Natural killer cell treated with Interleukin-12 subunit alpha and Interleukin-12 subunit beta and Interleukin-15 and Interleukin-18, amount 100 ng/mL, for 72 hours (primary cell): ENCODE measurements around the gene KCNQ1. TPM values are rescaled to one million over a fixed set of nuclear protein-coding genes. Genes with fewer than 3 reads are reported as not detected.

Source experiments
- ATAC-seq, 2 donors: fragments of 150-1000 bp; cut with Tn5 transposase in 1 of 2; sonication (Bioruptor Pico), chemical (Tn5 transposase) in 1 of 2; 2 replicates each; pipeline ENCODE4 v1.10.0; 2021
- DNase-seq: peaks from one replicate; pipeline ENCODE4 v3.0.0; 2022; ENCODE audit warnings: low spot score
- H3K27ac Mint-ChIP-seq, 2 donors: 1 replicate in 1 of 2; 2 replicates in 1 of 2; pipeline ENCODE4 v1.8.0; 2022; ENCODE audit warnings: mixed read lengths in 2 of 2, mild to moderate bottlenecking in 1 of 2, moderate library complexity in 1 of 2
- H3K27me3 Mint-ChIP-seq, 2 donors: 1 replicate in 1 of 2; 2 replicates in 1 of 2; pipeline ENCODE4 v1.8.0; 2022; ENCODE audit warnings: mixed read lengths in 2 of 2
- H3K36me3 Mint-ChIP-seq: one replicate; pipeline ENCODE4 v1.8.0; 2022; ENCODE audit warnings: mixed read lengths
- H3K4me1 Mint-ChIP-seq, 2 donors: 1 replicate in 1 of 2; 2 replicates in 1 of 2; pipeline ENCODE4 v1.8.0; 2022; ENCODE audit warnings: low read depth in 2 of 2, mixed read lengths in 2 of 2, mild to moderate bottlenecking in 1 of 2
- H3K4me3 Mint-ChIP-seq: one replicate; pipeline ENCODE4 v1.8.0; 2022; ENCODE audit warnings: mixed read lengths
- H3K9me3 Mint-ChIP-seq: 2 replicates; pipeline ENCODE4 v1.8.0; 2022; ENCODE audit warnings: mixed read lengths
- total RNA-seq, 2 donors: library from RNA; stranded (reverse); gene quantifications; one replicate each; pipeline ENCODE4 v1.2.3, GENCODE V29; 2022

The KCNQ1 gene
- total RNA-seq, 2 donors from 2014 or later, result 0.19 to 1.4 TPM

GRCh38 chr11:2534957-2535672 lies 90.3 kb downstream of the KCNQ1 start:
- H3K27me3 Mint-ChIP-seq, result peaks cover 0 to 6% of the 10 kb centered on the region in 2 donors
- H3K4me3 Mint-ChIP-seq, result no peak overlapping the region
- no peak for ATAC-seq
- peak; percentile 49 for DNase-seq
- no peak overlapping the region for H3K27ac Mint-ChIP-seq
- H3K36me3 Mint-ChIP-seq, result no peaks in the 10 kb centered on the region
- peaks cover 14 to 15% of the 10 kb centered on the region in 2 donors for H3K4me1 Mint-ChIP-seq
- no peaks in the 10 kb centered on the region for H3K9me3 Mint-ChIP-seq

- ATAC-seq, result no peak
- Mint-ChIP-seq H3K27me3 (peaks cover 0 to 2% of the 10 kb centered on the region in 2 donors), H3K36me3 (no peaks in the 10 kb centered on the region), H3K9me3 (no peaks in the 10 kb centered on the region), H3K4me1 (peaks cover 14 to 15% of the 10 kb centered on the region in 2 donors), H3K4me3 (no peak overlapping the region), H3K27ac (no peak overlapping the region)
- DNase-seq, result peak; percentile 49
Observed at GRCh38 chr11:2535673-2536439, 91.0 kb downstream of the KCNQ1 start.

- Mint-ChIP-seq H3K27ac (no peak overlapping the region), H3K36me3 (no peaks in the 10 kb centered on the region), H3K4me1 (peaks cover 14 to 15% of the 10 kb centered on the region in 2 donors), H3K4me3 (no peak overlapping the region), H3K9me3 (no peaks in the 10 kb centered on the region), H3K27me3 (peaks cover 0 to 2% of the 10 kb centered on the region in 2 donors)
- ATAC-seq, result no peak
- DNase-seq, result peak; percentile 49
Observed at GRCh38 chr11:2536440-2536989, 91.7 kb downstream of the KCNQ1 start.

GRCh38 chr11:2537010-2537705 lies 92.3 kb downstream of the KCNQ1 start:
- Mint-ChIP-seq H3K9me3 (no peaks in the 10 kb centered on the region), H3K4me3 (no peak overlapping the region), H3K4me1 (peaks cover 14 to 15% of the 10 kb centered on the region in 2 donors), H3K27me3 (peaks cover 0 to 2% of the 10 kb centered on the region in 2 donors), H3K27ac (no peak overlapping the region), H3K36me3 (no peaks in the 10 kb centered on the region)
- DNase-seq (no peak), ATAC-seq (no peak)

- H3K4me1 Mint-ChIP-seq, result peaks cover 6 to 7% of the 10 kb centered on the region in 2 donors
- peaks cover 0 to 2% of the 10 kb centered on the region in 2 donors for H3K27me3 Mint-ChIP-seq
- no peaks in the 10 kb centered on the region for H3K36me3 Mint-ChIP-seq
- no peak overlapping the region for H3K4me3 Mint-ChIP-seq
- no peaks in the 10 kb centered on the region for H3K9me3 Mint-ChIP-seq
- H3K27ac Mint-ChIP-seq, result no peak overlapping the region
- peak; percentile 48 for DNase-seq
- no peak for ATAC-seq
Observed at GRCh38 chr11:2537896-2538724, 93.3 kb downstream of the KCNQ1 start.

- Mint-ChIP-seq H3K9me3 (no peaks in the 10 kb centered on the region), H3K36me3 (no peaks in the 10 kb centered on the region), H3K4me3 (no peak overlapping the region), H3K27me3 (peaks cover 0 to 2% of the 10 kb centered on the region in 2 donors), H3K27ac (no peak overlapping the region), H3K4me1 (no peaks in the 10 kb centered on the region)
- ATAC-seq (no peak), DNase-seq (peak; percentile 51)
Observed at GRCh38 chr11:2538951-2539350, 94.1 kb downstream of the KCNQ1 start.

GRCh38 chr11:2539371-2540222 lies 94.8 kb downstream of the KCNQ1 start:
- H3K27me3 Mint-ChIP-seq, result peaks cover 0 to 2% of the 10 kb centered on the region in 2 donors
- no peaks in the 10 kb centered on the region for H3K4me1 Mint-ChIP-seq
- ATAC-seq (no peak), DNase-seq (peak; percentile 54)
- no peak overlapping the region for H3K4me3 Mint-ChIP-seq
- H3K36me3 Mint-ChIP-seq, result no peaks in the 10 kb centered on the region
- no peaks in the 10 kb centered on the region for H3K9me3 Mint-ChIP-seq
- no peak overlapping the region for H3K27ac Mint-ChIP-seq

- no peaks in the 10 kb centered on the region for H3K4me1 Mint-ChIP-seq
- no peaks in the 10 kb centered on the region for H3K9me3 Mint-ChIP-seq
- H3K36me3 Mint-ChIP-seq, result no peaks in the 10 kb centered on the region
- ATAC-seq, result no peak
- H3K4me3 Mint-ChIP-seq, result no peak overlapping the region
- DNase-seq, result peak; percentile 23
- H3K27ac Mint-ChIP-seq, result no peak overlapping the region
- H3K27me3 Mint-ChIP-seq, result peaks cover 0 to 5% of the 10 kb centered on the region in 2 donors
Observed at GRCh38 chr11:2540223-2540991, 95.6 kb downstream of the KCNQ1 start.

GRCh38 chr11:2540992-2541680 lies 96.3 kb downstream of the KCNQ1 start:
- H3K27me3 Mint-ChIP-seq, result peaks cover 0 to 3% of the 10 kb centered on the region in 2 donors
- peak; percentile 44 for DNase-seq
- no peaks in the 10 kb centered on the region for H3K36me3 Mint-ChIP-seq
- no peaks in the 10 kb centered on the region for H3K9me3 Mint-ChIP-seq
- no peak overlapping the region for H3K4me3 Mint-ChIP-seq
- no peak overlapping the region for H3K27ac Mint-ChIP-seq
- peak in 1 of 2 donors; percentile 24 for ATAC-seq
- no peaks in the 10 kb centered on the region for H3K4me1 Mint-ChIP-seq

- Mint-ChIP-seq H3K36me3 (no peaks in the 10 kb centered on the region), H3K9me3 (no peaks in the 10 kb centered on the region), H3K27ac (no peak overlapping the region), H3K4me3 (no peak overlapping the region), H3K4me1 (no peaks in the 10 kb centered on the region), H3K27me3 (peaks cover 0 to 3% of the 10 kb centered on the region in 2 donors)
- no peak for ATAC-seq
- peak; percentile 49 for DNase-seq
Observed at GRCh38 chr11:2541881-2542361, 97.1 kb downstream of the KCNQ1 start.

- Mint-ChIP-seq H3K36me3 (no peaks in the 10 kb centered on the region), H3K4me3 (no peak overlapping the region), H3K27ac (no peak overlapping the region), H3K27me3 (peaks cover 0 to 4% of the 10 kb centered on the region in 2 donors), H3K9me3 (no peaks in the 10 kb centered on the region), H3K4me1 (no peaks in the 10 kb centered on the region)
- DNase-seq (peak; percentile 18), ATAC-seq (no peak)
Observed at GRCh38 chr11:2542406-2542805, 97.6 kb downstream of the KCNQ1 start.
